ENCODE data around the gene EXOC6.

GRCh38 chr10:92894081-92894655 lies 45.8 kb downstream of the EXOC6 start:
- TF ChIP-seq CTCF (IDR thresholded peaks at IDR 0.05) (no peak), EP300 (IDR thresholded peaks at IDR 0.05) (no peak), POLR2A (IDR thresholded peaks at IDR 0.05) (no peak)
